GM19328 (cell line): ENCODE data around the gene GRIN3B.
"Not testable (repeated sequence)": the region's sequence is repeated elsewhere in the genome, so short reads cannot be mapped to it uniquely, and the experiment has no call there.

Source experiments
- ATAC-seq: cut with Tn5 transposase; IDR thresholded peaks from one replicate; pipeline ENCODE4 v1.9.1; 2021; ENCODE audit warnings: mild to moderate bottlenecking, moderate library complexity; ENCODE audit not compliant: unreplicated experiment

Gene GRIN3B

DNA sequence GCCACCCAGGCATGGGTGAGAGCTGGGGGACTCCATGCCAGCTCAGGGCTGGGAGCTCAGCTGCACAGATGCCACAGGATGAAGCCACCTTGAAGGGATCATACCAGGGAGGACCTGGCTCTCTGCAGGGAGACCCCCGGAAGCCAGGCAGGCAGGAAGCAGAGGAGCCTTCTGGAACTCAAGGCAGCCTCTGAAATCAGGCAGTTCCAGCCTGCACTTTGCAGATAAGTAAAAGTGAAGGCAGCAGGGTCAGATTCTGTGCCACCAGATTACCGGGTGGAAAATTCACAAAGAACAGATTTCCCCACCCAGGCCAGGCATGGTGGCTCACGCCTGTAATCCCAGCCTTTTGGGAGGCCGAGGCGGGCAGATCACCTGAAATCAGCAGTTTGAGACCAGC lies 18.2 kb downstream of the GRIN3B start:
- no peak for ATAC-seq

DNA sequence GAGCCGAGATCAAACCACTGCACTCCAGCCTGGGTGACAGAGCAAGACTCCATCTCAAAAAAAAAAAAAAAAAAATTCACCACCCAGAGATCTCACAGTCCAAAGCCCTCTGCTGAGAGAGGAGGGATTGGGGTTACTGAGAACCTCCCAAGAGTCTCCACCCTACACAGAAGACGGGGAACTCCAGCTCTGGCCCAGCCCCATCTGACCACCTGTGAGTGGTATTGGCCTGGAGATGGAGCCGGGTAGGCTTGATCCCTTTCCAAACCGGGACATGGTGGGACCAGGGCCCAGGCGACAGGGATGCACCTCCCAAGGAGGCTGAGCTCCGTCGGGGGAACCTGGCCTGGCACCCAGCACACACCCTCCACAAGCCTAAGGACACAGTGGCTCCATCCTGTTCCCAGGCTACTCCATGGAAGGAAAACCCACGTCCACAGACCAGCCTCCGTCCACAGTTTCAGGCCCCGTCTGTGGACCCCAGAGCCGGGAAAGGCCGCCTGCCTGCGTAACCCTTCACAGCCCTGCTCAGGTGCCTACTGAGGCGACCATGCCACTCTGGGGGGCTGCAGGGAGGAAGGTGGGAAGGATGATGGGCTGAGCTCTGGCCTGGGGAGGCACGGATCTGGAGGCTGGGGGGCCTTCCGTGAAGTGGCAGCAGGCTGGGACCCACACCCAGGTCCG lies 18.9 kb downstream of the GRIN3B start:
- no peak for ATAC-seq

DNA sequence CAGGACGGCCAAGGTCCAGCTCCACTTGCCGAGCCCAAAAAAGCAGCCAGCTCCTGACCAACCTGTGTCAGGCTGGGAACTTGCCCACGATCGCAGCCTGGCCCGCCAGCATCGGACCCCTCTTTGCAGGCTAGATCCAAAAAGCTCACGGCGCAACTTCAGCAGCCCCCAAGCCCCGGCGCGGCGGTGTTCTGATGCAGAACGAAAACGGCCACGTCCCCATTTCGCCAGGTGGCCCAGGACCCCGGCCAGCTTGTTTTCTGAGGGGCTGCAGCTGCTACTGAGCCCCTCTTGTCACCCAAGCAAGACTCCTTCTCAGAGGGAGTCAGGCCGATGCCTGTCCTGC lies 19.4 kb downstream of the GRIN3B start:
- ATAC-seq: no peak

DNA sequence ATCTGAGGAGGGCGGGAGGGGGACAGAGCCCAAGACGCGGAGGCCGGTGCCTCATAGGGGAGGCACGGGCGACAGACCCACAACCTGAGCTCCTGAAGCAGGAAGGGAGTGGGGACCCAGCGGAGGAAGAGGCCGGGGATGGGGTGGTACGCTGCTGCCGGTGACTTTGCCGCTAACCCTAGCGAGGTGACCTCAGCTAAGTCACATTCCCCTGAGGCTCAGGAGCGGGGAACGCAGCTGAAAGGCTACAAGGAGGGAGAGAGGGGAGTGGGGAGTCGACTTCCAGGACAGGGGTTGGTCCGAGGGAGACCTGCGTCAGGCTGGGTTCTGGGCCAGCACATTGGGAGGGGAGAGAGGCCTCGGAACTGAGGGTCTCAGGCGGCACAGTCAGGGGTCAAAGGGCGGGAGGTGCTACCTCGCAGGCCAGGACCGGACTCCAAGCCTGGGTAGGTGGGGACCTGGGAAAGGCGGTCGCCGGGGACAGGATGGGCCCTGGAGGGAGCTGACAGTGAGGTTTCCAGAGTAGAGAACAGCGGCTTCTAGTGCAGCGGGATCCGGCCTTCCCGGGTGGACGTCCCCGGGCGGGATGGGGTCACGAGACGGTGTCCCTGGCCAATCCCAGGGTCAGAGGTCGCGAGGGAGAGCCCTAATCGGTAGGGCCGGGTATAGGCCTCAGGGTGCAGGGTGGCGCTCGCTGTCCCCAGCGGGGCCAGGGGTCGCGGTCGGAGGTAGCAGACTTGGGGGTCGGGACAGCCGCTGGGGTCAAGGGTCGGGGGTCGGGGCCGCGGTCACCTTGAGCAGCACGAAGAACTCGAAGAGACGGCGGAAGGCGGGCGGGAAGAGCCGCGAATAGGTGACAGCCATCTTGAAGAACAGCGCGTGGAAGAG lies 20.0 kb downstream of the GRIN3B start:
- no peak for ATAC-seq

DNA sequence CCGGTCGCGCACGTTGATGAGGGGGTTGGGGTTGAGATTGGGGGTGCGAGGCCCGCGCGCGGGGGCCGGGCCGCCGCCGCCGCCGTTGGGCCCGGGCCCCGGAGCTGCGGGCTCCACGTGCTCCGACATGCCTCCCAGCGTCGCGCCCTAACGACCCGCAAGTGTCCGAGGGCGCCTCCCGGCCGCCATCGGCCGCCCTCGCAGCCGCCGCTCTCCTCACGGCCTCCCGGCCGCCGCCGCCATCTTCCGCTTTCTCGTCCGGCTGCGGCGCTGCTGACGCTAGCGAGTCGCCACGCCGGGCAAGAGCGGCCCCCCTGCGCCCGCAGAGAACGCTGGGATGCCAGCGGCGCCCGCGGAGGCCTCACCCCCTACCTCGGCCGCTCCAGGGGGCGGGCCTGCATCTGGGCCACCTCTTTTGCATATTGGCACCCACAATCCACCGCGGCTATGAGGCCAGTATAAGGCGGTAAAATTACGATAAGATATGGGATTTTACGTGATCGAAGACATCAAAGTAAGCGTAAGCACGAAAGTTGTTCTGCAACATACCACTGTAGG lies 20.7 kb downstream of the GRIN3B start, which contains the start of gene TMEM259:
TMEM259 (minus strand) TSS at position 256 of the 558 bp plus-strand sequence; CDS start at position 129, 127 bp downstream.
- peak; percentile 73 for ATAC-seq

DNA sequence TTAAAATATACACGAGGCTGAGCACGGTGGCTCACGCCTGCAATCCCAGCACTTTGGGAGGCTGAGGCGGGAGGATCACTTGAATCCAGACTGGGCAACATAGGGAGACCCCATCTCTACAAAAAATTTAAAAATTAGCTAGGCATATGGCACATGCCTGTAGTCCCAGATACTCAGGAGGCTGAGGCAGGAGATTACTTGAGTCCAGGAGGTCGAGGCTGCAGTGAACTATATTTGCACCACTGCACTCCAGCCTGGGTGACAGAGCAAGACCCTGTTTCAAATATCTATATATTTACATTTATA lies 23.6 kb downstream of the GRIN3B start:
- ATAC-seq: not testable (repeated sequence)

DNA sequence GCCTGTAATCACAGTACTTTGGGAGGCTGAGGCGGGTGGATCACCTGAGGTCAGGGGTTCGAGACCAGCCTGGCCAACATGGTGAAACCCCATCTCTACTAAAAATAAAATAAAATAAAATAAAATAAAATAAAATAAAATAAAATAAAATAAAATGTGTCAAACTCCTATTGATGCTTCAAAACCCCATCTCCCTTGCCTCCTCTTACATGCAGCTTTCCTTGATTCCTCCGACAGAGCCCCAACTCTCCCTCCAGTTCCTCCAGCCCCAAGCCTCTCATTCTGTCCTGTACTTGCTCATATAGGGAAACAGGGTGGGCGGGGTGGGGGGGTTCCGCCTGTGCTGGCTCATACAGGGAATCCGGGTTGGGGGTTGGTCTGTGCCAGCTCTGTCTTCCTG lies 24.9 kb downstream of the GRIN3B start:
- not testable (repeated sequence) for ATAC-seq

DNA sequence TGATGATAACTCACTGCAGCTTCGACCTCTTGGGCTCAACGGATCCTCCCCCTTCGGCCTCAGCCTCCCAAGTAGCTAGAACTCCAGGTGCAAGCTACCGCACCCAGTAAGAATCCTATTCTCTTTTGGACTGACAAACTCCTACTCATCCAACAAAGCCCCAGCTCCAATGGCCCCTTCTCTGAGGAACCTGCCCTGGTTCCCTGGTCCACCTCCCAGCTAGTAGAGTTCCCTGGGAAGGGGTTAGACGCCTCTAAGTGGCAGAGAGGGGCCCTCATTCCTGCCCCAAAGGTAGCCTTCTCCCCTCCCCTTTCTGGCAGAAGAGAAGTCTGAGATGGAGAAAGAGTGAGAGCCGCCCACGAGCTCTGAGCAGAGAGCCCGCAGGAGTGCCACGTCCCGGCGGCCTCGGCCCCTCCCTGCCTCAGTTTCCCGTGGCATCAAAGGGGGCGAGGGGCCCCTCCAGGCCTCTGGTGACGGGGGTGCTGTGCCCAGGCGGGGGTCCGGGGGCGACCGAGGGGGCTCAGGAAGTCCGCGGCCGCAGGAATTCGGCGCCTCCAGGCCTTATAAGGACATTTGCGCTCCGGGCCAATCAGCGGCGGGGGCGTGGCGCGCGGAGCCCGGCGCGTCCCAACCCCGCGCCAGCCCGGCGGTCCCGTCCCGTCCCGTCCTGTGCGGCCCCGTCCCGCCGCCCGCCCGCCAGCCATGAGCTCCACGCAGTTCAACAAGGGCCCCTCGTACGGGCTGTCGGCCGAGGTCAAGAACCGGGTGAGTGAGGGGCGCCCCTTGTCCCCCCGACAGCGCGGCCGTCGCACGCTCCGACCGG lies 26.0 kb downstream of the GRIN3B start, which contains the start of gene CNN2:
CNN2 (plus strand) TSS at position 649 of the 823 bp plus-strand sequence; CDS start at position 703, 54 bp downstream.
- no peak for ATAC-seq

DNA sequence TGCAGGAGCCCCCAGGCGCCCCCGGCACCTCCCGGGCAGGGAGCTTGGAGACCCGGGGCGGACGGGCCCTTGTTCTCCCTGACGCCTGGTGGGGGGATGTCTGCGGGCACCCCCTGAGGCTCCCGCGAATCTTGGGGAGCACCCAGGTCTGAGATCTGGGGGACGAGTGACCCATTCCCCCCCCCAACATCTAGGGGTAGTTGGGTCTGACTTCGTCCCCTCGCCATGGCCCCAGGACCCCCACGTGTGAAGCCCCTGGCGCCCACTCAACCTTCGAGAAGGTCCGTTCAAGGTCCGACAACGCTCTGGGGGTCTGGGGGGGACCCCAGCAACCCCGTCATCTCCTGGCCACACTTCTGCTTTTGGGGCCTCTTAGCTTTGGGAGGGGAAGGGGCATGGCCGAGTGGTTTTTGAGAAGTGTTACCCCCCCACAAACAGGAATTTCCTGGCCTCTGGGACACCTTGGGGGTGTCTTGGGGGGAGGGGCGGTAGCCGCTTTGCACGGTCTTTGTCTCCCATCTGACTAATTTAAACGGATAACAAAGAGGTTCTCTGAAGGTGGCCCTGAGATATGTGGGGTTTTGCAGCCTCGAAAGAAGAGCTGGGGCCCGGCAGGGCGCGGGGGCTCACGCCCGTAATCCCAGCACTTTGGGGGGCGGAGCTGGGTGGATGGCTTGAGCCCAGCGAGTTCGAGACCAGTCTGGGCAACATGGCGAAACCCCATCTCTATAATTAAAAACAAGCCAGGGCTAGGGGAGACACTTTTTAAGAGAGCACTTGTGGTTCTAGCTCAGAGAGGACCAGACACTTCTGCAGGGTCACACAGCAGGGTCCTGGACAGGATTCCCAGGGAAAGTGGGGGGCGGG lies 26.8 kb downstream of the GRIN3B start:
- no peak for ATAC-seq

DNA sequence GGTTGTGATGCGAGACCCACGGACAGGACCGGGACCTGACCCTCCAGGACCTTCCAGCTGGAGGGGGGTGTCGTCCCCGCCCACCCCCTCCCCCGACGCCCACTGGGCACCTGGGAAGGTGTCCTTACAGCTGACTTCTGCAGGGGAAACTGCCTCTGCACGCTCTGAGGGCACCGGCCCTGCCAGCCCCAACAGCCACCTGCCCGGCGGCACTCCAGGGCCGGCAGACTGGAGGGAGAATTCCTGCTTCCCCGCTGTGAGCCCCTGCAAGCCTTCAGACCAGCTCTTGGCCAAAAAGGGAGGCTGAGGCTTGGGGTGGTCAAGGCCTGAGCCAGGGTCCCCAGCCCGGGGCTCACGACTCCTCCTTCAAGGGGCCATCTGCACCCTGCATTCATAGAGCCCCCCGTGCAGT lies 27.4 kb downstream of the GRIN3B start:
- ATAC-seq: no peak

DNA sequence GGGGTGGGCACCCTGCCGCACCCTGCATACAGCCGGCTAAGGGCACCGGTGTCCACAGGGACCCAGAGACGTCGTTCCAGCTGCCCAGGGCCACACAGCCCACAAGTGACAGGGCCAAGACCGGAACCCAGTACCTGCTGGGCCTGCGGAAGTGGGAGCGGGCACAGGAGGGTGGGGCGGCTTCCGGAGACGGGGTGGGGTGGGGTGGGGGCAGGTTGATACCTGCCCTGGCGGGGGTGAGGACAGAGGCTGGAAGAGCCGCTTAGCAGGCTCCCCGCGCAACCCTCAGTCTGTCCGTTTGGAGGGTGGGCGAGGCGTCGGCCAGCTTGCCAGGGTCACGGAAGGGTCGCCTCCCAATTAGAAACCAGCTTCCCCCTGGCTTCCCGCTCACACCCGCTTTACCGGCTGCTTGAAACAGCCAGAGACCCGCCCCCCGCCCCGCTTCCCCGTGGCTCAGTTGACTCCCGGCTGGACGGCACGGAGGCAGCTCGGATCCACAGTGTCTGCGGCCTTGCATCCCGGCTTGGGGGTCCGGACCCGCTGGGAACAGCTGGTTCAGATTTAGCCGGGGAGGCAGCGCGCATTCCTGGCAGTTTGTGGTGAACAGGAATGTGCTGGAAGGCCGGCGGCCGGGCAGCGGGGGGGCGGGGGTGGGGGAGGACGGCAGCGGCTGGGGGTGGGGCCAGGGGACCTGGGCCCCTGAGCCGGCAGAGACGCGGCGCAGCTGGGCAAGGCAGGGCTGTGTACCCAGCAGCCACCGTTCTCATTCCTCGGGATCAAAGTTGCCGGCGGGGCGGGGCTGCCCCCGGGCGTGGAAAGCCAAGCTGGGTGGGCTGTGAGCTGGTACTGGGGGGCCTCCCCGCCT lies 28.1 kb downstream of the GRIN3B start:
- ATAC-seq: no peak

DNA sequence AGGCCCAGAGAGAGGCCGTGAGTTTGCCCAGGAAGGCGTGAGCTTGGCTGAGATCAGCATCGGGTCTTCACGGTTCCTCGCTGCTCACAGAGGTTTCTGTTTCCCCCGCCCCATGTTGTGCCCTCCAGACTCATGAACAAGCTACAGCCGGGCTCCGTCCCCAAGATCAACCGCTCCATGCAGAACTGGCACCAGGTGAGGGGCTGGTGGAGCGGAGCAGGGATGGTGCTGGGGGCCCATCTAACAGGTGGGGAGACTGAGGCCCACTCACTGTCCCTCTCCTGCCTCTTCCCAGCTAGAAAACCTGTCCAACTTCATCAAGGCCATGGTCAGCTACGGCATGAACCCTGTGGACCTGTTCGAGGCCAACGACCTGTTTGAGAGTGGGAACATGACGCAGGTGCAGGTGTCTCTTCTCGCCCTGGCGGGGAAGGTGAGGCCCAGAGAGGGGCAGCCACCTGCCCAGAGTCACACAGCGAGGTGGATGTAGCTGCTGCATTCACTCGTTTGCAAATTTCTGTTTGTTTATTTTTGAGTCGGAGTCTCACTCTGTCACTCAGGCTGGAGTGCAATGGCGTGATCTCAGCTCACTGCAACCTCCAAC lies 32.1 kb downstream of the GRIN3B start:
- ATAC-seq: no peak

DNA sequence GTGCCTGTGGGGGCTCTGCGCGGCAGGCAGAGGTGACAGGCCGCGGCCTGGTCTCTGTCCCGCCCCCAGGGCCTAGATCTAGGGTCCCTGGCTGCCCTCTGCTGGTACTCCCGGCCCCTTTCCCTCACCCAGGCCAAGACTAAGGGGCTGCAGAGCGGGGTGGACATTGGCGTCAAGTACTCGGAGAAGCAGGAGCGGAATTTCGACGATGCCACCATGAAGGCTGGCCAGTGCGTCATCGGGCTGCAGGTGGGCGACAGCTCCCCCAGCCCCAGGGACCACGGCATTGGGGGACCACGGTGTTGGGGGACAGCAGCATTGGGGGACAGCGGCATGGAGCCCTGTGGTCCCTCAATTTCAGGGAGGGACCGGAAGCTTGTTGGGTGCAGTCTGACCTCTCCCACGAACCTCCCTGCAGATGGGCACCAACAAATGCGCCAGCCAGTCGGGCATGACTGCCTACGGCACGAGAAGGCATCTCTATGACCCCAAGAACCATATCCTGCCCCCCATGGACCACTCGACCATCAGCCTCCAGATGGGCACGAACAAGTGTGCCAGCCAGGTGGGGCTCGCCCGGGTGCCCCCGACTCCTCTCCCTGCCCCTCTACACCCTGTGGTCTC lies 35.9 kb downstream of the GRIN3B start:
- no peak for ATAC-seq

DNA sequence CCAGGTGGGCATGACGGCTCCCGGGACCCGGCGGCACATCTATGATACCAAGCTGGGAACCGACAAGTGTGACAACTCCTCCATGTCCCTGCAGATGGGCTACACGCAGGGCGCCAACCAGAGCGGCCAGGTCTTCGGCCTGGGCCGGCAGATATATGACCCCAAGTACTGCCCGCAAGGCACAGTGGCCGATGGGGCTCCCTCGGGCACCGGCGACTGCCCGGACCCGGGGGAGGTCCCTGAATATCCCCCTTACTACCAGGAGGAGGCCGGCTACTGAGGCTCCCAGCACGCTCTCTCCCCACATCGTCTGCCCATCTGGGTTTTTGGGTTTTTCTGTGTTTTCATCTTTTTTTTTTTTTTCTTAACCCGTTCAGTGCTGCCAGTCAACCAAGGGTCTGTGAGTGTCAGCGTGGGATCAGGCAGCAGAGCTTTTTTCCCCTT lies 37.4 kb downstream of the GRIN3B start:
- ATAC-seq: no peak

DNA sequence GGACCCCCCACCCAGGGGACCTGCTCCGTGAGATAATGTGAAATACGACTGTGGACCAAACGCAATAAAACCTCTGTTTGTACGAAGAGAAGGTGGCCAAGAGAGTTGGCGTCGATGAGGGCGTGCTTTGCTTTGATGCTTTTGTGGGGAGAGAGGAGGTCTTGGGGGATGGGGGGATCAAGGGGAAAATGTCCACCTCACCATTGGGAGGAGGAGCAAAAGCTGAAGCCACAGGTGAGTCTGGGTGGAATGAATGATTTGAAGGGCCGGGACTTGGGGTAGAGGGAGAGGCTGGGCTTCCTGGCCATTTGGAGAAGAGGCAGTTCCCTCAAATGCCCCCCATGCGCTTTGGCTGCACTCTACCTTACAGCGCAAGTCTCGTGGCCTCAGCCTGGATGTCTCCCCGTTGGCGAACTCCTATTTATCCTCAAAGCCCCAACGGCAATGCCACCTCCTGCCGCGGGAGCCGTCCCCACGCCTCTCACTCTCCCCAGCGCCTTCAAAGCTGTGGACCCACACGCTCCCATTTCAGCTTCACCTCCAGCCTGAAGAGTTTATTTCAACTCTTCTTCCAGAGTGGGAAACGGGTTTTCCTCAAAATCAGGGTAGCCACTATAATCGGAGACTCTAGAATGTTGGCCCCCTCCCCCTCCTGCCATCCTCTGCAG lies 38.9 kb downstream of the GRIN3B start:
- ATAC-seq: no peak

DNA sequence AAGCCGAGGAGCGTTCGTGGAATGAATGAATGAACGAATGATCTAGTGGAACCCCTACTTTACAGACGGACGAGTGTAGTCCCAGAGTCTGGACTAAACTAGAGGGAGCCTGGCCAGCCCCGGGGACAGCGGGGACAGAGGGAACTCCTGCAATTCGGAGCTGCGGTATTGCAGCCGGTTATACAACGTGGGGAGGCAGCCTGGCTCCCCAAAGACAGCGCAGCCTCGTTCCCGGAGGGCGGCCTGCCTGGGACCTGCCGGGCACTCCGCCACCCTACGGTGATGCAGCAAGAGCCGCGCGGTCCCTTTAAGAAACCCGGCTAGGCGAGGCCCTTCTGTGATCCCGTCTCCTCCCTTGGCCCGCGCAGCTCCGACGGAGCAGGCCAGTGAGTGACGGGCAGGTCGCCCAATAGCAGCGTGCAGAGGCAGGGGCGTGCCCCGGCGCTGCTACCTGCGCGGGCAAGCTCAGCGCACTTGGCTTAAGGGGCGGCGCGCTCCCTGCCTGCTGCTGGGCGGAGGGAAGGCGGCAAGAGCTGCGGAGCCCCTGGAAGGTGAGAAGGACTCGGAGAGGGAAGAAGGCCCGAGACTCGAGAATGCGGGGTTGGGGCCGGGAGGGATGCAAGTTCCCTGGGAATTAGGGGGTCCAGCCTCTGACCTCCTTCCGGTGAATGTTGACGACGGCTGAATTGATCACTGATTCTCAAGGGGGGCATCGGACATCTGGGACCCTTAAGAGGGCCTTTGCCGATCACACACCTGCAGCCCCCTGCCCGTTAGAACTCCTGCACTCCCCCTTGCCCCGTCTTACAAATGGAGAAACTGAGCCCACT lies 39.6 kb downstream of the GRIN3B start, which contains the start of gene ABCA7:
ABCA7 (plus strand) TSS at position 462 of the 830 bp plus-strand sequence. CDS start 1,255 bp downstream, outside the sequence.
- ATAC-seq: peak; percentile 71
